NCI-H2227 (cell line): ENCODE data around the gene MSN.
A peak's percentile ranks its signal among the peaks of the same experiment; 100 is the strongest.
"Not testable (repeated sequence)": the region's sequence is repeated elsewhere in the genome, so short reads cannot be mapped to it uniquely, and the experiment has no call there.

Experiments
- DNase-seq: peaks from one replicate; lab custom pipeline; 2025; ENCODE audit not compliant: unreplicated experiment; lab: John Stamatoyannopoulos, UW

The MSN gene

GRCh38 chrX:65667503-65668376 is at the start of gene MSN:
MSN (plus strand) TSS chrX:65667654; CDS start chrX:65667842, 188 bp downstream.
- DNase-seq, result peak; percentile 13

- peak; percentile 9 for DNase-seq
Measured at GRCh38 chrX:65620096-65620705, 47.3 kb upstream of the MSN start.

GRCh38 chrX:65630771-65631170 is 36.7 kb upstream of the MSN start:
- no peak for DNase-seq

GRCh38 chrX:65633826-65634225 is 33.6 kb upstream of the MSN start:
- DNase-seq, result no peak

- no peak for DNase-seq
Measured at GRCh38 chrX:65634732-65635131, 32.7 kb upstream of the MSN start.

GRCh38 chrX:65635378-65635777 is 32.1 kb upstream of the MSN start:
- DNase-seq, result no peak

GRCh38 chrX:65635822-65636221 is 31.6 kb upstream of the MSN start:
- DNase-seq, result no peak

GRCh38 chrX:65636261-65636660 is 31.2 kb upstream of the MSN start:
- DNase-seq, result not testable (repeated sequence)

GRCh38 chrX:65637335-65637734 is 30.1 kb upstream of the MSN start:
- DNase-seq, result no peak

GRCh38 chrX:65642914-65643491 is 24.5 kb upstream of the MSN start:
- no peak for DNase-seq

GRCh38 chrX:65643531-65644052 is 23.9 kb upstream of the MSN start:
- DNase-seq, result no peak

- DNase-seq, result no peak
Measured at GRCh38 chrX:65644621-65645289, 22.7 kb upstream of the MSN start.

GRCh38 chrX:65647801-65648200 is 19.7 kb upstream of the MSN start:
- DNase-seq, result no peak

- DNase-seq, result no peak
Measured at GRCh38 chrX:65652098-65652497, 15.4 kb upstream of the MSN start.

GRCh38 chrX:65657009-65657441 is 10.4 kb upstream of the MSN start:
- not testable (repeated sequence) for DNase-seq

- DNase-seq, result no peak
Measured at GRCh38 chrX:65657659-65658058, 9.8 kb upstream of the MSN start.

GRCh38 chrX:65658229-65658628 is 9.2 kb upstream of the MSN start:
- no peak for DNase-seq

GRCh38 chrX:65667157-65667502 is 324 bp upstream of the MSN start:
- DNase-seq, result no peak

- peak; percentile 1 for DNase-seq
Measured at GRCh38 chrX:65668377-65669310, 1.2 kb downstream of the MSN start.

- no peak for DNase-seq
Measured at GRCh38 chrX:65671286-65671685, 3.8 kb downstream of the MSN start.
